ENCODE data around the gene NRM. TPM values are rescaled to one million over a fixed set of nuclear protein-coding genes. Genes with fewer than 3 reads are reported as not detected.
A peak's percentile ranks its signal among the peaks of the same experiment; 100 is the strongest.

Gene NRM
- total RNA-seq, 1 donor from 2014 or later = 5.7 TPM

- DNase-seq (ENCODE audit: missing footprints) = peak; percentile 89
- peak; percentile 85 for ATAC-seq
- intact Hi-C loops (cut with DNase I) = no loop called here
Observed at GRCh38 chr6:30647242-30648116, 43.3 kb downstream of the NRM start.

- intact Hi-C loops (cut with DNase I) = no loop called here
- peak; percentile 93 for ATAC-seq
- peak; percentile 97 for DNase-seq (ENCODE audit: missing footprints)
Observed at GRCh38 chr6:30646450-30647241, 44.1 kb downstream of the NRM start, which contains the start of gene C6orf136. C6orf136 (plus strand) TSS chr6:30647133; CDS start chr6:30647232, 99 bp downstream.

GRCh38 chr6:30645989-30646388, 44.8 kb downstream of the NRM start:
- intact Hi-C loops (cut with DNase I) = no loop called here
- ATAC-seq (no peak), DNase-seq (ENCODE audit: missing footprints) (no peak)

- ATAC-seq (no peak), DNase-seq (ENCODE audit: missing footprints) (no peak)
- intact Hi-C loops (cut with DNase I) = no loop called here
Observed at GRCh38 chr6:30644769-30645168, 46.0 kb downstream of the NRM start.

- no peak for ATAC-seq
- no peak for DNase-seq (ENCODE audit: missing footprints)
- intact Hi-C loops (cut with DNase I) = no loop called here
Observed at GRCh38 chr6:30643656-30644055, 47.1 kb downstream of the NRM start.

GRCh38 chr6:30641048-30641447, 49.7 kb downstream of the NRM start:
- DNase-seq (ENCODE audit: missing footprints) (no peak), ATAC-seq (no peak)
- intact Hi-C loops (cut with DNase I) = no loop called here

- DNase-seq (ENCODE audit: missing footprints) (no peak), ATAC-seq (no peak)
- intact Hi-C loops (cut with DNase I) = no loop called here
Observed at GRCh38 chr6:30640481-30640880, 50.3 kb downstream of the NRM start.

Other genes with a start within 250 kb of the NRM start
- 152 TPM for gene HLA-E, start 201.5 kb downstream of the NRM start, total RNA-seq
- 18.3 TPM for gene GNL1, start 134.5 kb downstream of the NRM start, total RNA-seq
- 2.8 TPM for gene PRR3, start 133.7 kb downstream of the NRM start, total RNA-seq
- 39.5 TPM for gene ABCF1, start 119.5 kb downstream of the NRM start, total RNA-seq
- gene PPP1R10, start 73.7 kb downstream of the NRM start, total RNA-seq = 33.5 TPM
- 129 TPM for gene MRPS18B, start 73.1 kb downstream of the NRM start, total RNA-seq
- 1.9 TPM for gene ATAT1, start 64.1 kb downstream of the NRM start, total RNA-seq
- 54.1 TPM for gene C6orf136, start 43.9 kb downstream of the NRM start, total RNA-seq
- gene DHX16, start 18.0 kb downstream of the NRM start, total RNA-seq = 20.6 TPM
- 18.2 TPM for gene PPP1R18, start 4.3 kb downstream of the NRM start, total RNA-seq
- 13.1 TPM for gene MDC1, start 26.3 kb upstream of the NRM start, total RNA-seq
- gene TUBB, start 29.4 kb upstream of the NRM start, total RNA-seq = 254 TPM
- 240 TPM for gene FLOT1, start 51.7 kb upstream of the NRM start, total RNA-seq
- gene IER3, start 53.6 kb upstream of the NRM start, total RNA-seq = 19.2 TPM
- 32.5 TPM for gene DDR1, start 193.5 kb upstream of the NRM start, total RNA-seq
- 22.2 TPM for gene GTF2H4, start 217.2 kb upstream of the NRM start, total RNA-seq
- gene VARS2, start 223.3 kb upstream of the NRM start, total RNA-seq = 18.3 TPM
- gene SFTA2, start 241.2 kb upstream of the NRM start, total RNA-seq = not detected
- not detected for gene MUCL3, start 250.0 kb upstream of the NRM start, total RNA-seq